HG03108 (cell line): ENCODE results near the gene ARHGEF17.

ENCODE experiments used
- ATAC-seq: cut with Tn5 transposase; IDR thresholded peaks from one replicate; pipeline ENCODE4 v1.9.1; 2021; ENCODE audit warnings: moderate library complexity; ENCODE audit not compliant: unreplicated experiment

The ARHGEF17 gene

GRCh38 chr11:73376160-73376802 is 68.2 kb downstream of the ARHGEF17 start, which contains the start of gene RELT:
Gene RELT (plus strand): TSS chr11:73376399. CDS start chr11:73389137, 12,738 bp downstream.
- peak; percentile 69 for ATAC-seq

GRCh38 chr11:73376803-73377629 is 68.9 kb downstream of the ARHGEF17 start:
- peak; percentile 6 for ATAC-seq

- no peak for ATAC-seq
These were observed 71.3 kb downstream of the ARHGEF17 start for GRCh38 chr11:73379189-73379880.

GRCh38 chr11:73380331-73380730 is 72.3 kb downstream of the ARHGEF17 start:
- ATAC-seq, result no peak

GRCh38 chr11:73380897-73381410 is 72.9 kb downstream of the ARHGEF17 start:
- ATAC-seq, result no peak

- ATAC-seq, result no peak
These were observed 73.5 kb downstream of the ARHGEF17 start for GRCh38 chr11:73381589-73381988.

GRCh38 chr11:73382183-73382582 is 74.1 kb downstream of the ARHGEF17 start:
- ATAC-seq, result no peak

GRCh38 chr11:73382747-73383146 is 74.7 kb downstream of the ARHGEF17 start:
- ATAC-seq, result no peak

- ATAC-seq, result no peak
These were observed 75.4 kb downstream of the ARHGEF17 start for GRCh38 chr11:73383249-73384124.

- ATAC-seq, result no peak
These were observed 76.0 kb downstream of the ARHGEF17 start for GRCh38 chr11:73384125-73384441.

- no peak for ATAC-seq
These were observed 76.4 kb downstream of the ARHGEF17 start for GRCh38 chr11:73384531-73384871.

- peak; percentile 36 for ATAC-seq
These were observed 77.0 kb downstream of the ARHGEF17 start for GRCh38 chr11:73384872-73385689.

GRCh38 chr11:73386016-73386415 is 77.9 kb downstream of the ARHGEF17 start:
- ATAC-seq, result no peak

- ATAC-seq, result no peak
These were observed 78.5 kb downstream of the ARHGEF17 start for GRCh38 chr11:73386546-73386945.

GRCh38 chr11:73387594-73388264 is 79.7 kb downstream of the ARHGEF17 start:
- no peak for ATAC-seq

- ATAC-seq, result no peak
These were observed 80.4 kb downstream of the ARHGEF17 start for GRCh38 chr11:73388265-73389133.

GRCh38 chr11:73389134-73389525 is 81.1 kb downstream of the ARHGEF17 start:
- no peak for ATAC-seq

GRCh38 chr11:73389916-73390315 is 81.8 kb downstream of the ARHGEF17 start:
- ATAC-seq, result no peak
